GM23338 (cell line): ENCODE measurements around the gene VPS8. TPM values are rescaled to one million over a fixed set of nuclear protein-coding genes. Genes with fewer than 3 reads are reported as not detected.

ENCODE experiments used
- ATAC-seq: fragments of 200-7000 bp; cut with Tn5 transposase; 3 replicates; pipeline ENCODE4 v1.9.1; 2020
- DNase-seq: peaks from one replicate; pipeline ENCODE4 v3.0.0-alpha.2; 2015; ENCODE audit warnings: low spot score
- H2AFZ ChIP-seq: fragments of 200-600 bp; sonication (generic); 2 replicates; pipeline ENCODE4 v1.8.0; 2016; ENCODE audit warnings: antibody characterized with exemption, mild to moderate bottlenecking, moderate library complexity
- H3F3A ChIP-seq: fragments of 200-600 bp; sonication (generic); replicated peaks from 2 replicates; pipeline ENCODE4 v1.8.0; 2017; ENCODE audit warnings: antibody characterized with exemption, mixed run types, low read depth
- H3K27ac ChIP-seq: fragments of 200-600 bp; sonication (generic); 2 replicates; pipeline ENCODE4 v1.6.1; 2016; ENCODE audit warnings: low read depth
- H3K27me3 ChIP-seq: fragments of 200-600 bp; sonication (generic); 2 replicates; pipeline ENCODE4 v1.8.0; 2016; ENCODE audit warnings: mild to moderate bottlenecking, mixed run types, moderate library complexity; ENCODE audit not compliant: insufficient read depth
- H3K36me3 ChIP-seq: fragments of 200-600 bp; sonication (generic); 2 replicates; pipeline ENCODE4 v1.8.0; 2016; ENCODE audit warnings: mild to moderate bottlenecking; ENCODE audit not compliant: insufficient read depth
- H3K4me1 ChIP-seq: fragments of 200-600 bp; sonication (generic); 2 replicates; pipeline ENCODE4 v1.8.0; 2016; ENCODE audit warnings: mild to moderate bottlenecking, moderate library complexity; ENCODE audit not compliant: insufficient read depth
- H3K4me2 ChIP-seq: fragments of 200-600 bp; sonication (generic); 2 replicates; pipeline ENCODE4 v1.7.1; 2017; ENCODE audit warnings: mixed run types
- H3K4me3 ChIP-seq: fragments of 200-600 bp; sonication (generic); 2 replicates; pipeline ENCODE4 v1.6.1; 2016; ENCODE audit warnings: mixed run types
- H3K79me2 ChIP-seq: fragments of 200-600 bp; sonication (generic); replicated peaks from 2 replicates; pipeline ENCODE4 v1.8.0; 2017; ENCODE audit warnings: mild to moderate bottlenecking; ENCODE audit not compliant: insufficient read depth
- H3K9me2 ChIP-seq: fragments of 200-600 bp; sonication (generic); 2 replicates; pipeline ENCODE4 v1.8.0; 2017; ENCODE audit not compliant: insufficient read depth
- H4K20me1 ChIP-seq: fragments of 200-600 bp; sonication (generic); replicated peaks from 2 replicates; pipeline ENCODE4 v1.8.0; 2017; ENCODE audit warnings: mild to moderate bottlenecking; ENCODE audit not compliant: insufficient read depth
- H3K27ac Mint-ChIP-seq: 2 replicates; pipeline ENCODE4 v1.8.0; 2020; ENCODE audit warnings: inconsistent platforms, mild to moderate bottlenecking, moderate library complexity, mixed read lengths
- H3K27me3 Mint-ChIP-seq: 3 replicates; pipeline ENCODE4 v1.8.0; 2022; ENCODE audit warnings: low read depth, mild to moderate bottlenecking, moderate library complexity, mixed read lengths, inconsistent platforms; ENCODE audit not compliant: insufficient read depth, poor library complexity
- H3K36me3 Mint-ChIP-seq: 3 replicates; pipeline ENCODE4 v1.8.0; 2021; ENCODE audit warnings: low read depth, mild to moderate bottlenecking, inconsistent platforms, moderate library complexity, mixed read lengths
- H3K4me1 Mint-ChIP-seq: 3 replicates; pipeline ENCODE4 v1.8.0; 2020; ENCODE audit warnings: mild to moderate bottlenecking, inconsistent platforms, mixed read lengths
- H3K4me3 Mint-ChIP-seq: 3 replicates; pipeline ENCODE4 v1.8.0; 2021; ENCODE audit warnings: moderate library complexity, mild to moderate bottlenecking, inconsistent platforms, mixed read lengths
- H3K9me3 Mint-ChIP-seq: 3 replicates; pipeline ENCODE4 v1.8.0; 2020; ENCODE audit warnings: moderate library complexity, mild to moderate bottlenecking, inconsistent platforms, mixed read lengths
- EZH2 ChIP-seq: fragments of 200-600 bp; sonication (generic); IDR thresholded peaks from one replicate; pipeline ENCODE4 v1.8.0; 2017; ENCODE audit warnings: antibody characterized with exemption, mild to moderate bottlenecking, low read depth; ENCODE audit not compliant: unreplicated experiment
- JUNB ChIP-seq: IDR thresholded peaks from one replicate; pipeline ENCODE4 v1.6.1; 2016; ENCODE audit warnings: antibody characterized with exemption; ENCODE audit not compliant: unreplicated experiment
- STAT1 ChIP-seq: IDR thresholded peaks from one replicate; pipeline ENCODE4 v1.6.1; 2016; ENCODE audit warnings: antibody characterized with exemption; ENCODE audit not compliant: unreplicated experiment
- ZNF114 ChIP-seq: fragments of 250-450 bp; sonication (Bioruptor Pico); IDR thresholded peaks from 2 replicates; pipeline ENCODE4 v1.5.0; 2020; ENCODE audit warnings: mild to moderate bottlenecking, moderate library complexity
- ZNF331 ChIP-seq: fragments of 250-450 bp; sonication (Bioruptor Pico); IDR thresholded peaks from 2 replicates; pipeline ENCODE4 v1.5.0; 2020; ENCODE audit warnings: low read depth, mild to moderate bottlenecking, moderate library complexity
- polyA plus RNA-seq: library from polyadenylated mRNA; unstranded; fragments of >200 nt; fragmentation: Nextera tagmentation; extraction: Ambion mirVana; gene quantifications from 2 replicates; pipeline ENCODE4 v1.2.1, GENCODE V29; 2016
- total RNA-seq: library from RNA; depleted of rRNA; stranded (reverse); fragments of >200 nt; shearing (Covaris generic); gene quantifications from 2 replicates; pipeline ENCODE4 v1.2.3, GENCODE V29; 2014
- TF ChIP-seq, protein P1 (sequence below): IDR thresholded peaks from one replicate; pipeline ENCODE4 v1.6.1; 2018; ENCODE audit warnings: antibody characterized with exemption; ENCODE audit not compliant: unreplicated experiment
- TF ChIP-seq, protein P2 (sequence below), 2 experiments: fragments of 200-600 bp in 1 of 2; sonication (generic) in 1 of 2; conservative IDR thresholded peaks; 2 replicates each; pipeline versions ENCODE4 v1.5.1 to v1.6.1; 2016 to 2017; ENCODE audit warnings: antibody characterized with exemption in 2 of 2, low read depth in 2 of 2, mild to moderate bottlenecking in 2 of 2, moderate library complexity in 1 of 2
- TF ChIP-seq, protein P3 (sequence below): fragments of 250-450 bp; sonication (Bioruptor Pico); IDR thresholded peaks from 2 replicates; pipeline ENCODE4 v1.5.0; 2020; ENCODE audit warnings: mild to moderate bottlenecking, moderate library complexity
- TF ChIP-seq, protein P4 (sequence below): IDR thresholded peaks from 2 replicates; pipeline ENCODE4 v1.6.1; 2016; ENCODE audit warnings: antibody characterized with exemption

The VPS8 gene
- total and polyA plus RNA-seq, 2 experiments from 2014 or later = 17.3 to 45.5 TPM

DNA sequence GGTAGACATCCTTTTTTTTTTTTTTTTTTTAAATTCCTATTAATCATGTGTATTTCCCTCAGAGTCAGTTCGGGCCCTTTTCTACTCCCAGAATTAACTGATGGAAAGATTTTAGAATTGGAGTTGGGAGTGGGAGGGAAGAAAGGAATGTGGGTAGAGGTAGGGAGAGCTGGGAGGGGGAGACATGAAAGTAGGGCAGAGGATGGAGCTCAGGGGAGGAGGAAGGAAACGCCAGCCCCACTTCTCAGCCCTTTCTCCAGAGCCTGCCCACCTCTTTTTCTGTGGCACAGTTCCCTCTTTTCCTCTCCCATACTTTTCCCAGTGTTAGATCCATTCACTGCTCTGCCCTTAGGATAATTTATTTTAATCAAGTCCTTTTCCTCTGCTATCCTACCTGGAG lies 129.4 kb downstream of the VPS8 start:
- TF ChIP-seq STAT1 = no peak
- no peak for TF ChIP-seq ZNF331
- TF ChIP-seq, protein P1, sequence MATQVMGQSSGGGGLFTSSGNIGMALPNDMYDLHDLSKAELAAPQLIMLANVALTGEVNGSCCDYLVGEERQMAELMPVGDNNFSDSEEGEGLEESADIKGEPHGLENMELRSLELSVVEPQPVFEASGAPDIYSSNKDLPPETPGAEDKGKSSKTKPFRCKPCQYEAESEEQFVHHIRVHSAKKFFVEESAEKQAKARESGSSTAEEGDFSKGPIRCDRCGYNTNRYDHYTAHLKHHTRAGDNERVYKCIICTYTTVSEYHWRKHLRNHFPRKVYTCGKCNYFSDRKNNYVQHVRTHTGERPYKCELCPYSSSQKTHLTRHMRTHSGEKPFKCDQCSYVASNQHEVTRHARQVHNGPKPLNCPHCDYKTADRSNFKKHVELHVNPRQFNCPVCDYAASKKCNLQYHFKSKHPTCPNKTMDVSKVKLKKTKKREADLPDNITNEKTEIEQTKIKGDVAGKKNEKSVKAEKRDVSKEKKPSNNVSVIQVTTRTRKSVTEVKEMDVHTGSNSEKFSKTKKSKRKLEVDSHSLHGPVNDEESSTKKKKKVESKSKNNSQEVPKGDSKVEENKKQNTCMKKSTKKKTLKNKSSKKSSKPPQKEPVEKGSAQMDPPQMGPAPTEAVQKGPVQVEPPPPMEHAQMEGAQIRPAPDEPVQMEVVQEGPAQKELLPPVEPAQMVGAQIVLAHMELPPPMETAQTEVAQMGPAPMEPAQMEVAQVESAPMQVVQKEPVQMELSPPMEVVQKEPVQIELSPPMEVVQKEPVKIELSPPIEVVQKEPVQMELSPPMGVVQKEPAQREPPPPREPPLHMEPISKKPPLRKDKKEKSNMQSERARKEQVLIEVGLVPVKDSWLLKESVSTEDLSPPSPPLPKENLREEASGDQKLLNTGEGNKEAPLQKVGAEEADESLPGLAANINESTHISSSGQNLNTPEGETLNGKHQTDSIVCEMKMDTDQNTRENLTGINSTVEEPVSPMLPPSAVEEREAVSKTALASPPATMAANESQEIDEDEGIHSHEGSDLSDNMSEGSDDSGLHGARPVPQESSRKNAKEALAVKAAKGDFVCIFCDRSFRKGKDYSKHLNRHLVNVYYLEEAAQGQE = no peak
- TF ChIP-seq JUNB = no peak
- TF ChIP-seq EZH2 = no peak
- TF ChIP-seq, protein P2, sequence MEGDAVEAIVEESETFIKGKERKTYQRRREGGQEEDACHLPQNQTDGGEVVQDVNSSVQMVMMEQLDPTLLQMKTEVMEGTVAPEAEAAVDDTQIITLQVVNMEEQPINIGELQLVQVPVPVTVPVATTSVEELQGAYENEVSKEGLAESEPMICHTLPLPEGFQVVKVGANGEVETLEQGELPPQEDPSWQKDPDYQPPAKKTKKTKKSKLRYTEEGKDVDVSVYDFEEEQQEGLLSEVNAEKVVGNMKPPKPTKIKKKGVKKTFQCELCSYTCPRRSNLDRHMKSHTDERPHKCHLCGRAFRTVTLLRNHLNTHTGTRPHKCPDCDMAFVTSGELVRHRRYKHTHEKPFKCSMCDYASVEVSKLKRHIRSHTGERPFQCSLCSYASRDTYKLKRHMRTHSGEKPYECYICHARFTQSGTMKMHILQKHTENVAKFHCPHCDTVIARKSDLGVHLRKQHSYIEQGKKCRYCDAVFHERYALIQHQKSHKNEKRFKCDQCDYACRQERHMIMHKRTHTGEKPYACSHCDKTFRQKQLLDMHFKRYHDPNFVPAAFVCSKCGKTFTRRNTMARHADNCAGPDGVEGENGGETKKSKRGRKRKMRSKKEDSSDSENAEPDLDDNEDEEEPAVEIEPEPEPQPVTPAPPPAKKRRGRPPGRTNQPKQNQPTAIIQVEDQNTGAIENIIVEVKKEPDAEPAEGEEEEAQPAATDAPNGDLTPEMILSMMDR (conservative IDR thresholded peaks at IDR 0.05; ENCODE audit: low read depth in 2 of 2) = no peak
- no peak for TF ChIP-seq ZNF114 (CRISPR knock-in tag)
- TF ChIP-seq, protein P3, sequence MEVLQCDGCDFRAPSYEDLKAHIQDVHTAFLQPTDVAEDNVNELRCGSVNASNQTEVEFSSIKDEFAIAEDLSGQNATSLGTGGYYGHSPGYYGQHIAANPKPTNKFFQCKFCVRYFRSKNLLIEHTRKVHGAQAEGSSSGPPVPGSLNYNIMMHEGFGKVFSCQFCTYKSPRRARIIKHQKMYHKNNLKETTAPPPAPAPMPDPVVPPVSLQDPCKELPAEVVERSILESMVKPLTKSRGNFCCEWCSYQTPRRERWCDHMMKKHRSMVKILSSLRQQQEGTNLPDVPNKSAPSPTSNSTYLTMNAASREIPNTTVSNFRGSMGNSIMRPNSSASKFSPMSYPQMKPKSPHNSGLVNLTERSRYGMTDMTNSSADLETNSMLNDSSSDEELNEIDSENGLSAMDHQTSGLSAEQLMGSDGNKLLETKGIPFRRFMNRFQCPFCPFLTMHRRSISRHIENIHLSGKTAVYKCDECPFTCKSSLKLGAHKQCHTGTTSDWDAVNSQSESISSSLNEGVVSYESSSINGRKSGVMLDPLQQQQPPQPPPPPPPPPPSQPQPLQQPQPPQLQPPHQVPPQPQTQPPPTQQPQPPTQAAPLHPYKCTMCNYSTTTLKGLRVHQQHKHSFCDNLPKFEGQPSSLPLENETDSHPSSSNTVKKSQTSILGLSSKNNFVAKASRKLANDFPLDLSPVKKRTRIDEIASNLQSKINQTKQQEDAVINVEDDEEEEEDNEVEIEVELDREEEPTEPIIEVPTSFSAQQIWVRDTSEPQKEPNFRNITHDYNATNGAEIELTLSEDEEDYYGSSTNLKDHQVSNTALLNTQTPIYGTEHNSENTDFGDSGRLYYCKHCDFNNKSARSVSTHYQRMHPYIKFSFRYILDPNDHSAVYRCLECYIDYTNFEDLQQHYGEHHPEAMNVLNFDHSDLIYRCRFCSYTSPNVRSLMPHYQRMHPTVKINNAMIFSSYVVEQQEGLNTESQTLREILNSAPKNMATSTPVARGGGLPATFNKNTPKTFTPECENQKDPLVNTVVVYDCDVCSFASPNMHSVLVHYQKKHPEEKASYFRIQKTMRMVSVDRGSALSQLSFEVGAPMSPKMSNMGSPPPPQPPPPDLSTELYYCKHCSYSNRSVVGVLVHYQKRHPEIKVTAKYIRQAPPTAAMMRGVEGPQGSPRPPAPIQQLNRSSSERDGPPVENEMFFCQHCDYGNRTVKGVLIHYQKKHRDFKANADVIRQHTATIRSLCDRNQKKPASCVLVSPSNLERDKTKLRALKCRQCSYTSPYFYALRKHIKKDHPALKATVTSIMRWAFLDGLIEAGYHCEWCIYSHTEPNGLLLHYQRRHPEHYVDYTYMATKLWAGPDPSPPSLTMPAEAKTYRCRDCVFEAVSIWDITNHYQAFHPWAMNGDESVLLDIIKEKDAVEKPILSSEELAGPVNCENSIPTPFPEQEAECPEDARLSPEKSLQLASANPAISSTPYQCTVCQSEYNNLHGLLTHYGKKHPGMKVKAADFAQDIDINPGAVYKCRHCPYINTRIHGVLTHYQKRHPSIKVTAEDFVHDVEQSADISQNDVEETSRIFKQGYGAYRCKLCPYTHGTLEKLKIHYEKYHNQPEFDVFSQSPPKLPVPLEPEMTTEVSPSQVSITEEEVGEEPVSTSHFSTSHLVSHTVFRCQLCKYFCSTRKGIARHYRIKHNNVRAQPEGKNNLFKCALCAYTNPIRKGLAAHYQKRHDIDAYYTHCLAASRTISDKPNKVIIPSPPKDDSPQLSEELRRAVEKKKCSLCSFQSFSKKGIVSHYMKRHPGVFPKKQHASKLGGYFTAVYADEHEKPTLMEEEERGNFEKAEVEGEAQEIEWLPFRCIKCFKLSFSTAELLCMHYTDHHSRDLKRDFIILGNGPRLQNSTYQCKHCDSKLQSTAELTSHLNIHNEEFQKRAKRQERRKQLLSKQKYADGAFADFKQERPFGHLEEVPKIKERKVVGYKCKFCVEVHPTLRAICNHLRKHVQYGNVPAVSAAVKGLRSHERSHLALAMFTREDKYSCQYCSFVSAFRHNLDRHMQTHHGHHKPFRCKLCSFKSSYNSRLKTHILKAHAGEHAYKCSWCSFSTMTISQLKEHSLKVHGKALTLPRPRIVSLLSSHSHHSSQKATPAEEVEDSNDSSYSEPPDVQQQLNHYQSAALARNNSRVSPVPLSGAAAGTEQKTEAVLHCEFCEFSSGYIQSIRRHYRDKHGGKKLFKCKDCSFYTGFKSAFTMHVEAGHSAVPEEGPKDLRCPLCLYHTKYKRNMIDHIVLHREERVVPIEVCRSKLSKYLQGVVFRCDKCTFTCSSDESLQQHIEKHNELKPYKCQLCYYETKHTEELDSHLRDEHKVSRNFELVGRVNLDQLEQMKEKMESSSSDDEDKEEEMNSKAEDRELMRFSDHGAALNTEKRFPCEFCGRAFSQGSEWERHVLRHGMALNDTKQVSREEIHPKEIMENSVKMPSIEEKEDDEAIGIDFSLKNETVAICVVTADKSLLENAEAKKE (CRISPR knock-in tag) = no peak
- TF ChIP-seq, protein P4, sequence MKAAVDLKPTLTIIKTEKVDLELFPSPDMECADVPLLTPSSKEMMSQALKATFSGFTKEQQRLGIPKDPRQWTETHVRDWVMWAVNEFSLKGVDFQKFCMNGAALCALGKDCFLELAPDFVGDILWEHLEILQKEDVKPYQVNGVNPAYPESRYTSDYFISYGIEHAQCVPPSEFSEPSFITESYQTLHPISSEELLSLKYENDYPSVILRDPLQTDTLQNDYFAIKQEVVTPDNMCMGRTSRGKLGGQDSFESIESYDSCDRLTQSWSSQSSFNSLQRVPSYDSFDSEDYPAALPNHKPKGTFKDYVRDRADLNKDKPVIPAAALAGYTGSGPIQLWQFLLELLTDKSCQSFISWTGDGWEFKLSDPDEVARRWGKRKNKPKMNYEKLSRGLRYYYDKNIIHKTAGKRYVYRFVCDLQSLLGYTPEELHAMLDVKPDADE = no peak
- H3K36me3 ChIP-seq = no peaks in the 10 kb centered on the region
- H4K20me1 ChIP-seq = no peaks in the 10 kb centered on the region
- H3K4me3 Mint-ChIP-seq = no peak overlapping the region
- H3K4me1 ChIP-seq = peaks cover 32% of the 10 kb centered on the region
- H3K27ac Mint-ChIP-seq = no peak overlapping the region
- H3K36me3 Mint-ChIP-seq = peaks cover 6% of the 10 kb centered on the region; the same call in 2 of the 3 replicates
- H3K9me3 Mint-ChIP-seq = no peaks in the 10 kb centered on the region
- H2AFZ ChIP-seq = no peak overlapping the region
- 0 out of 2 replicates have a peak, but pooled peaks cover 4% of the 10 kb centered on the region for H3F3A ChIP-seq
- ATAC-seq = peak; percentile 80
- H3K4me1 Mint-ChIP-seq = peaks cover 48% of the 10 kb centered on the region
- H3K9me2 ChIP-seq = no peaks in the 10 kb centered on the region
- no peak overlapping the region for H3K27ac ChIP-seq
- no peak overlapping the region for H3K4me3 ChIP-seq
- no peaks in the 10 kb centered on the region for H3K27me3 ChIP-seq
- no peak overlapping the region for H3K4me2 ChIP-seq
- no peaks in the 10 kb centered on the region for H3K79me2 ChIP-seq
- peak; percentile 56 for DNase-seq
- H3K27me3 Mint-ChIP-seq = peaks cover 8% of the 10 kb centered on the region
